ENCODE results near the gene SCYGR8. TPM values are rescaled to one million over a fixed set of nuclear protein-coding genes. Genes with fewer than 3 reads are reported as not detected.

Gene SCYGR8
- polyA plus RNA-seq, 1 donor from 2014 or later, result not detected

DNA sequence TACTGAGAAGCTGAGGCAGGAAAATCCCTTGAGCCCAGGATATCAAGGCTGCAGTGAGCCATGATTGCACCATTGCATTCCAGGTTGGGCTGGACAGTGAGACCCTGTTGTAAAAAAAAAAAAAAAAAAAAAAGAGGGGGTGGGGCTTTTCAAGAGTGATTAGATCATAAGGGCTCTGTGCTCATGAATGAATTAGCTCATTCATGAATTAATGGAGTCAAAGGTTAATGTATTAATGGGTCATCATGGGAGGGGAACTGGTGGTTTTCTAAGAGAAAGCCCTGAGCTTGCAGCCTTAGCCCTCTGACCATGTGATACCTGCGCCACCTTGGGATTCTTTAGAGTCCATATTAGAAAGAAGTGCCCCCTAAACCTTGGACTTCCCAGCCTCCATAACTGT lies 32.4 kb upstream of the SCYGR8 start:
- no peaks in the 10 kb centered on the region for H3K79me2 ChIP-seq (replicated peaks; ENCODE audit: insufficient read depth, low read length)
- no peak overlapping the region for H3K27ac ChIP-seq (ENCODE audit: low read length)
- H3K27me3 ChIP-seq (ENCODE audit: insufficient read depth, low read depth, low read length), result peaks cover 6% of the 10 kb centered on the region
- no peaks in the 10 kb centered on the region for H3K9me3 ChIP-seq (ENCODE audit: low read length)
- H3F3A ChIP-seq (ENCODE audit: insufficient read depth, low read length, poor library complexity, severe bottlenecking), result no peaks in the 10 kb centered on the region
- H3K36me3 ChIP-seq (ENCODE audit: insufficient read depth, low read length), result no peaks in the 10 kb centered on the region
- TF ChIP-seq POLR2AphosphoS5 (IDR thresholded peaks at IDR 0.05) (no peak), RAD21 (conservative IDR thresholded peaks at IDR 0.05) (no peak), SMC3 (conservative IDR thresholded peaks at IDR 0.05; ENCODE audit: poor library complexity) (no peak), CTCF (IDR thresholded peaks at IDR 0.05; ENCODE audit: poor library complexity, severe bottlenecking) (no peak), MXI1 (conservative IDR thresholded peaks at IDR 0.05; ENCODE audit: poor library complexity, severe bottlenecking) (no peak), EP300 (conservative IDR thresholded peaks at IDR 0.05; ENCODE audit: poor library complexity, severe bottlenecking) (no peak), TAF1 (IDR thresholded peaks at IDR 0.05; ENCODE audit: low read depth) (no peak), EZH2 (IDR thresholded peaks at IDR 0.05; ENCODE audit: borderline replicate concordance, insufficient read depth, low read length, poor library complexity, severe bottlenecking) (no peak)
- TF ChIP-seq, protein P1, sequence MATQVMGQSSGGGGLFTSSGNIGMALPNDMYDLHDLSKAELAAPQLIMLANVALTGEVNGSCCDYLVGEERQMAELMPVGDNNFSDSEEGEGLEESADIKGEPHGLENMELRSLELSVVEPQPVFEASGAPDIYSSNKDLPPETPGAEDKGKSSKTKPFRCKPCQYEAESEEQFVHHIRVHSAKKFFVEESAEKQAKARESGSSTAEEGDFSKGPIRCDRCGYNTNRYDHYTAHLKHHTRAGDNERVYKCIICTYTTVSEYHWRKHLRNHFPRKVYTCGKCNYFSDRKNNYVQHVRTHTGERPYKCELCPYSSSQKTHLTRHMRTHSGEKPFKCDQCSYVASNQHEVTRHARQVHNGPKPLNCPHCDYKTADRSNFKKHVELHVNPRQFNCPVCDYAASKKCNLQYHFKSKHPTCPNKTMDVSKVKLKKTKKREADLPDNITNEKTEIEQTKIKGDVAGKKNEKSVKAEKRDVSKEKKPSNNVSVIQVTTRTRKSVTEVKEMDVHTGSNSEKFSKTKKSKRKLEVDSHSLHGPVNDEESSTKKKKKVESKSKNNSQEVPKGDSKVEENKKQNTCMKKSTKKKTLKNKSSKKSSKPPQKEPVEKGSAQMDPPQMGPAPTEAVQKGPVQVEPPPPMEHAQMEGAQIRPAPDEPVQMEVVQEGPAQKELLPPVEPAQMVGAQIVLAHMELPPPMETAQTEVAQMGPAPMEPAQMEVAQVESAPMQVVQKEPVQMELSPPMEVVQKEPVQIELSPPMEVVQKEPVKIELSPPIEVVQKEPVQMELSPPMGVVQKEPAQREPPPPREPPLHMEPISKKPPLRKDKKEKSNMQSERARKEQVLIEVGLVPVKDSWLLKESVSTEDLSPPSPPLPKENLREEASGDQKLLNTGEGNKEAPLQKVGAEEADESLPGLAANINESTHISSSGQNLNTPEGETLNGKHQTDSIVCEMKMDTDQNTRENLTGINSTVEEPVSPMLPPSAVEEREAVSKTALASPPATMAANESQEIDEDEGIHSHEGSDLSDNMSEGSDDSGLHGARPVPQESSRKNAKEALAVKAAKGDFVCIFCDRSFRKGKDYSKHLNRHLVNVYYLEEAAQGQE (IDR thresholded peaks at IDR 0.05; ENCODE audit: borderline replicate concordance), result no peak
- H3K4me3 ChIP-seq (ENCODE audit: low read length), result no peak overlapping the region
- H2AFZ ChIP-seq (ENCODE audit: low read depth, low read length), result no peak overlapping the region
- H3K4me2 ChIP-seq (ENCODE audit: low read length), result no peak overlapping the region
- H3K9ac ChIP-seq (ENCODE audit: low read length), result no peak overlapping the region
- H3K9me2 ChIP-seq (ENCODE audit: insufficient read depth, low read length), result no peaks in the 10 kb centered on the region
- H4K20me1 ChIP-seq (ENCODE audit: insufficient read depth), result no peaks in the 10 kb centered on the region

DNA sequence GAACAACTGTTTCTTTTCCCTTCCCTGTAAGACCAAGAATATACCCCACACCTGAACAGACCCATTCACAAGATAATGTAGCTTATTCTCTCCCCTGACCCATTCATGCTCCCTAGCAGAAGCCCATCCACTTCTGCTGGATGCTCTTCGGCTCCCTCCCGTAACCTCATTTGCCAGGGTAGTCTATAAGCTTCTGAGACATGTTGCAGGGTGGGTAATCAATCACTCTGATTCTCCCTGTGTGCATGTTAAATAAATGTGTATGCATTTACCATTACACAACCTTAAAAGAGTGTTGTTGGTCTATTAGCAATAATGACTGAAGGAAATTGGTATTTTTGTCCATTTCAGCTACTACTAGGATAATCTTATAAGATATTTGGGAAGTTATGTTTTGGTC lies 29.2 kb upstream of the SCYGR8 start:
- Histone ChIP-seq H3K9me2 (ENCODE audit: insufficient read depth, low read length) (no peaks in the 10 kb centered on the region), H3K9me3 (ENCODE audit: low read length) (no peaks in the 10 kb centered on the region), H3K9ac (ENCODE audit: low read length) (no peak overlapping the region), H3K36me3 (ENCODE audit: insufficient read depth, low read length) (no peaks in the 10 kb centered on the region), H3K79me2 (replicated peaks; ENCODE audit: insufficient read depth, low read length) (no peaks in the 10 kb centered on the region), H4K20me1 (ENCODE audit: insufficient read depth) (no peaks in the 10 kb centered on the region), H3K4me3 (ENCODE audit: low read length) (no peak overlapping the region), H3F3A (ENCODE audit: insufficient read depth, low read length, poor library complexity, severe bottlenecking) (no peaks in the 10 kb centered on the region), H3K4me2 (ENCODE audit: low read length) (no peak overlapping the region), H3K27me3 (ENCODE audit: insufficient read depth, low read depth, low read length) (peaks cover 6% of the 10 kb centered on the region), H3K27ac (ENCODE audit: low read length) (no peak overlapping the region), H2AFZ (ENCODE audit: low read depth, low read length) (no peak overlapping the region)
- TF ChIP-seq, protein P1 (IDR thresholded peaks at IDR 0.05; ENCODE audit: borderline replicate concordance), result no peak
- TF ChIP-seq POLR2AphosphoS5 (IDR thresholded peaks at IDR 0.05), result no peak
- TF ChIP-seq TAF1 (IDR thresholded peaks at IDR 0.05; ENCODE audit: low read depth), result no peak
- TF ChIP-seq CTCF (IDR thresholded peaks at IDR 0.05; ENCODE audit: poor library complexity, severe bottlenecking), result no peak

Measured in neural cell (in vitro differentiated cells).